Nephron progenitor cell (in vitro differentiated cells): ENCODE measurements around the gene TMEM116.
"Not testable (repeated sequence)": the region's sequence is repeated elsewhere in the genome, so short reads cannot be mapped to it uniquely, and the experiment has no call there.

Source experiments
- DNase-seq: peaks from one replicate; pipeline ENCODE4 v3.0.0; 2021
- H3K27ac Mint-ChIP-seq: 2 replicates; pipeline ENCODE4 v1.8.0; 2021; ENCODE audit warnings: mild to moderate bottlenecking, moderate library complexity, mixed read lengths
- H3K27me3 Mint-ChIP-seq: 2 replicates; pipeline ENCODE4 v1.8.0; 2021; ENCODE audit warnings: mild to moderate bottlenecking, low read depth, mixed read lengths; ENCODE audit not compliant: poor library complexity
- H3K36me3 Mint-ChIP-seq: 2 replicates; pipeline ENCODE4 v1.8.0; 2021; ENCODE audit warnings: low read depth, mixed read lengths
- H3K4me1 Mint-ChIP-seq: 2 replicates; pipeline ENCODE4 v1.8.0; 2021; ENCODE audit warnings: mixed read lengths
- H3K4me3 Mint-ChIP-seq: 2 replicates; pipeline ENCODE4 v1.8.0; 2021; ENCODE audit warnings: mild to moderate bottlenecking, moderate library complexity, mixed read lengths
- H3K9me3 Mint-ChIP-seq: 2 replicates; pipeline ENCODE4 v1.8.0; 2021; ENCODE audit warnings: mild to moderate bottlenecking, moderate library complexity, mixed read lengths
- CTCF ChIP-seq: fragments of 200-600 bp; sonication (generic); IDR thresholded peaks from 2 replicates; pipeline ENCODE4 v1.5.0; 2021; ENCODE audit warnings: antibody characterized with exemption

TMEM116 gene

GRCh38 chr12:111976291-111976690 lies 36.7 kb downstream of the TMEM116 start:
- Mint-ChIP-seq H3K9me3 (peaks cover 20% of the 10 kb centered on the region), H3K27me3 (no peaks in the 10 kb centered on the region), H3K27ac (no peak overlapping the region), H3K4me3 (no peak overlapping the region), H3K4me1 (peaks cover 7% of the 10 kb centered on the region), H3K36me3 (peaks cover 38% of the 10 kb centered on the region)
- no peak for TF ChIP-seq CTCF
- DNase-seq = no peak

- H3K27ac Mint-ChIP-seq = peak overlapping the region; percentile 94
- H3K4me3 Mint-ChIP-seq = no peak overlapping the region
- H3K27me3 Mint-ChIP-seq = no peaks in the 10 kb centered on the region
- H3K9me3 Mint-ChIP-seq = peaks cover 29% of the 10 kb centered on the region
- DNase-seq = no peak
- H3K4me1 Mint-ChIP-seq = peaks cover 7% of the 10 kb centered on the region
- peaks cover 46% of the 10 kb centered on the region for H3K36me3 Mint-ChIP-seq
- no peak for TF ChIP-seq CTCF
These were observed 37.6 kb downstream of the TMEM116 start for GRCh38 chr12:111975161-111975931.

DNA sequence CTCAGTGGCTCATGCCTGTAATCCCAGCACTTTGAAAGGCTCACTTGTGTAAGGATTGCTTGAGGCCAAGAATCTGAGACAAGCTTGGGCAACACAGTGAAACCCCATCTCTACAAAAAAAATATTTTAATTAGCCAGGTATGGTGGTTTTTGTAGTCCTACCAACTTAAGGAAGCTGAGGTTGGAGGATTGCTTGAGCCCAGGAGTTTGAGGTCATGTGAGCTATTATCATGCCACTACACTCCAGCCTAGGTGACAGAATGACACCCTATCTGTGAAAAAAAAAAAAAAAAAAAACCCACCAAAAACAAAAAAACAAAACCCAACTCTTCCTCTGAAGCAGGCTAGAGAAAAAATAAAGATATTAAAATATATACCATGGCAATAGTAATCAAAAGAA lies 41.2 kb downstream of the TMEM116 start:
- no peak for TF ChIP-seq CTCF
- Mint-ChIP-seq H3K27me3 (no peaks in the 10 kb centered on the region), H3K36me3 (peaks cover 49% of the 10 kb centered on the region), H3K4me1 (peaks cover 7% of the 10 kb centered on the region), H3K4me3 (no peak overlapping the region), H3K27ac (no peak overlapping the region), H3K9me3 (peaks cover 41% of the 10 kb centered on the region)
- no peak for DNase-seq

GRCh38 chr12:111964935-111965334 lies 48.0 kb downstream of the TMEM116 start:
- no peak overlapping the region for H3K4me3 Mint-ChIP-seq
- H3K4me1 Mint-ChIP-seq = no peaks in the 10 kb centered on the region
- H3K9me3 Mint-ChIP-seq = peaks cover 43% of the 10 kb centered on the region
- no peak for DNase-seq
- H3K36me3 Mint-ChIP-seq = peaks cover 62% of the 10 kb centered on the region
- no peak overlapping the region for H3K27ac Mint-ChIP-seq
- TF ChIP-seq CTCF = no peak
- H3K27me3 Mint-ChIP-seq = peaks cover 2% of the 10 kb centered on the region

- not testable (repeated sequence) for H3K27ac Mint-ChIP-seq, H3K4me3 Mint-ChIP-seq, H3K4me1 Mint-ChIP-seq, H3K27me3 Mint-ChIP-seq, DNase-seq
- Mint-ChIP-seq H3K36me3 (peaks cover 73% of the 10 kb centered on the region), H3K9me3 (peaks cover 80% of the 10 kb centered on the region)
These were observed 53.4 kb downstream of the TMEM116 start for GRCh38 chr12:111959518-111959917.

GRCh38 chr12:111957224-111957623 lies 55.7 kb downstream of the TMEM116 start:
- H3K36me3 Mint-ChIP-seq = peaks cover 77% of the 10 kb centered on the region
- not testable (repeated sequence) for H3K27me3 Mint-ChIP-seq, H3K4me3 Mint-ChIP-seq, H3K27ac Mint-ChIP-seq, DNase-seq, H3K4me1 Mint-ChIP-seq
- H3K9me3 Mint-ChIP-seq = peaks cover 85% of the 10 kb centered on the region

GRCh38 chr12:111954969-111955368 lies 58.0 kb downstream of the TMEM116 start:
- no peaks in the 10 kb centered on the region for H3K27me3 Mint-ChIP-seq
- H3K36me3 Mint-ChIP-seq = peaks cover 61% of the 10 kb centered on the region
- H3K9me3 Mint-ChIP-seq = peaks cover 71% of the 10 kb centered on the region

More at GRCh38 chr12:111954969-111955368, 58.0 kb downstream of the TMEM116 start:
- no peak for DNase-seq
- H3K4me1 Mint-ChIP-seq = no peaks in the 10 kb centered on the region
- no peak overlapping the region for H3K27ac Mint-ChIP-seq
- no peak for TF ChIP-seq CTCF
- H3K4me3 Mint-ChIP-seq = no peak overlapping the region
